HG03342 (cell line): ENCODE data around the gene SEPTIN3.

Experiments used
- ATAC-seq: cut with Tn5 transposase; IDR thresholded peaks from one replicate; pipeline ENCODE4 v1.9.1; 2021; ENCODE audit warnings: mild to moderate bottlenecking, moderate library complexity; ENCODE audit not compliant: unreplicated experiment

The SEPTIN3 gene

GRCh38 chr22:42013385-42013784 lies 44.1 kb downstream of the SEPTIN3 start:
- no peak for ATAC-seq

DNA sequence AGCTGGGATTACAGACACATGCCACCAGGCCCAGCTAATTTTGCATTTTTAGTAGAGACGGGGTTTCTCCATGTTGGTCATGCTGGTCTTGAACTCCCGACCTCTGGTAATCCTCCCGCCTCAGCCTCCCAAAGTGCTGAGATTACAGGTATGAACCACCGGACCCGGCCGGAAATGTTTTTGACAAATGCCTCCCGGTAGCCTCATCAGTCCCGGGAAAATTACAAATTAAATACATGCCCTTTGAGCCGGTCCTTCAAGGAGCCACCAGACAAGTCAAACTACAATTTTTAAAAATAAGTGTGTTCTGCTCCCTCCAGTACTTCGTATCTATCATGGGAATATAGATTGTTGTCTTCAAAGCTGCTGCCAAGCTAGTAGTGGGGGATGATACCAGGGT lies 46.9 kb downstream of the SEPTIN3 start:
- ATAC-seq = no peak

GRCh38 chr22:42018224-42018623 lies 49.0 kb downstream of the SEPTIN3 start:
- no peak for ATAC-seq
